GM19240 (cell line): Measurements from ENCODE around the gene DHRS3.
"Not testable (repeated sequence)": the region's sequence is repeated elsewhere in the genome, so short reads cannot be mapped to it uniquely, and the experiment has no call there.

Source experiments
- DNase-seq: peaks from one replicate; pipeline ENCODE4 v3.0.0; 2011; ENCODE audit warnings: low spot score; ENCODE audit not compliant: insufficient read length

Gene DHRS3

DNA sequence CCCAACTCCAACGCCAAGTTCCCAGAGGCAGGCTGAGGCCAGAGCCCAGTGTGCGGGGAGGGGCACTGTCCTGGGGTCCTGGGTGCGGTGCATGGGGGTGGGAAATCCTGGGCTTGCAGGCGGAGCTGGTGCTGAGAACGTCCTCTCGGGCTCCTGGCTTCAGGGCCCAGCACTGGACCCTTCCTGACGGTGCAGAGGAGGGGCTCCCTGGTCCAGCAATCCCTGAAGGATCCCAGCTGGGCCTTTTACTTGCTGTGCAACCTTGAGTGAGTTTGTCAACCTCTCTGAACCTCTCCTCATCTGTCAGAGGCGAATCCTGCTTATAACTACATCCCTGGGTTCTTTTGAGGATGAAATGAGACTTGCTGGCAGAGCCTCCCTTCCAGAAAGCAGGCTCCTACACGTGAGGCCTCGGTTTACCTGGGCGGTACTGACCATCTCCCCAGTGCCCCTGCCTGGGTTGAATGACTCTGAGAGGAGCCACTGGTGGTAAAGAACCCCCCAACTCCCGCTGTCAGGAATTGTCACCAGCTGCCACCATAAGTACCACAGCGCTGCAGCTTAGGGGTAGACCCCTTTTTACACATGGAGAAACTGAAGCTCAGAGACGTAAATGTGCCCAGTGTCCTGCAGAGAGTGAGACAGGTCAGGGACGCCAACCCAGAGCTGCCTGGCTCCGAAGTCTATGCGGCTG, 77.3 kb downstream of the DHRS3 start:
- DNase-seq, result no peak

DNA sequence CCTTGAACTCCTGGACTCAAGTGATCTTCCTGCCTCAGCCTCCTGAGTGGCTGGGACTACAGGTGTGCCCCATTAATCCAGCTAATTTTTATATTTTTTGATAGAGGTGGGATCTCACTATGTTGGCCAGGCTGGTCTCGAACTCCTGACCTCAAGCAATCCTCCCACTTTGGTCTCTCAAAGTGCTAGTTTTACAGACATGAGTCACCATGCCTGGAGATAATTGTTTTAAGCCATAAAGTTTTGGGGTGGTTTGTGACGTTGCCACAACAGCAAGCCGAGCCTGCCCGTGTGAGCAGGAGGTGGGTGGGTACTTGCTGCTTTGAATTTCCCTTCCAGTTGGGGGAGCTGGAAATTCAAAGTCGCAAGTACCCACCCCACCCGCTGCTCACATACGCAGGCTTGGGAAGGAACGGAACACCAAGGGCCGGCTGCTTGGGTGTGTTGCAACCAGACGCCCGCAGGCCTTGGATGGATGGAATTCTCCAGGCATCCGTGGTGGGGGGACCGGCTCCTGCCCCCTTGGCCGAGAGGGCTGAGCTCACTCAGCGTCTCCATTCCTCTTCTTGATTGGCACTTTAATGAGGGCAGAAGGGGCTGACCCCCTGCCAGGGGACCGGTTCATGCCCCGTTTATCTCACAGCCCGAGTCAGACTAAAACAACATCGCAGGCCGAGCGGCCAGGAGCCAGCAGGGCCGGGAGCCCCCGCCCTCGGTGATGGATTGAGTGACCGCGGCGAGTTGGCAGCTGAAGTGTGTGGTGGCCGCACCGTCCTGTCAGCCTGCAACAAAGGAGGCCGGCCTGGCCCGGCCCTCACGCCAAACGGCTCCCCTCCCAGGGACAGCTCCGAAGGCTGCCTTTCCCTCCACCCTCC, 78.1 kb downstream of the DHRS3 start:
- DNase-seq, result no peak

DNA sequence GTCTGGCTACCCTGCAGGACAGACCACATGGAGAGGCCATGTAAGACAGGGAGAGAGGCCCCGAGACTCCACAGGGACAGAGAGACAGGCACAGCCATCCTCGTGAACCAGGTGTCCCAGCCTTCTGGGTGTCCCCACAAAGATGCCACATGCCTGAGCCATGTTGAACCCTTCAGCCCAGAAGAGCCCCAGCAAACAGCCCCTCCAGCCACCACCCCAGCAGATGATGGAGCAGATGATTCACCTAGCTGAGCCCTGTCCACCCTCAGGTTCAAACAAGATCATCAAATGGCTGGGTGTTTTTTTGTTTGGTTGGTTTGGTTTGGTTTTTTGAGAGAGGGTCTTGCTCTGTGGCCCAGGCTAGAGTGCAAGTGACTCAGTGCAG, 78.7 kb downstream of the DHRS3 start:
- no peak for DNase-seq

DNA sequence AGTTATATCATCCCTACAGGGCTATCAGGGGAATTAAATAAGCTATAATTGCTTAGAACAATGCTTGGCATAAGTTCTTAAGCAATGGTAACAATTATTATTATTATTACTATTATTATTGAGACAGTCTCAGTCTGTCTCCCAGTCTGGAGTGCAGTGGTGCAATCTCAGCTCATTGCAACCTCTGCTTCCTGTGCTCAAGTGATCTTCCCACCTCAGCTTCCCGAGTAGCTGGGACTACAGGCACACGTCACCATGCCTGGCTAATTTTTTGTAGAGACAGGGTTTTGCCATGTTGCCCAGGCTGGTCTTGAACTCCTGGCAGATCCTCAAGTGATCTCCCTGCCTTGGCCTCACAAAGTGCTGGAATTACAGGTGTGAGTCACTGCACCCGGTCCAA, 79.5 kb downstream of the DHRS3 start:
- DNase-seq, result not testable (repeated sequence)

DNA sequence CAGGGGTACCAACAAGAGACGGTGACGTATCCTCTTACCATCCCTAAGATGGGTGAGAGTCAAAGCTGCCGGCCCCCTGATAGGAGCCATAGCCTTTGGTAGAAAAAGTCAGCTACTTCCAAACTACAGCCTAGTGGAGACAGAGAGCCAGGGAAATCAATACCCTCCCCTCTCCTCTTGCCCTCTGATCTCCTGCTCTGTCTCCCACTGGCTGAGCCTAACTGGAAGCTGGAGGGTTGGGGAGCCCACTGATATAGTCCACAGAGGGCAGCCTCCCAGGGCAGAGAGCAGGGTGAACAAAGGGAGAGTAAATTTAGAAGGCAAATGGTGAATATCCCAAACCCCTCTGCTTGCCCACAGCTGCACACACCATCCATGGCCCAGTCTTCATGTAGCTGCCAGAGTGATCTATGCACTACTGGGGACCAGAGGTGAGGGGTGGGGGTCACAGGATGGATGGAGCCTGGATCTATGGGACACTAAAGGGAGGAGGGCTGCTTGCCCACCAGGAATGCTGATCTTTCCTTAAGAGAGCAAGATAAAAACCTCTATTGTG, 80.0 kb downstream of the DHRS3 start:
- no peak for DNase-seq

DNA sequence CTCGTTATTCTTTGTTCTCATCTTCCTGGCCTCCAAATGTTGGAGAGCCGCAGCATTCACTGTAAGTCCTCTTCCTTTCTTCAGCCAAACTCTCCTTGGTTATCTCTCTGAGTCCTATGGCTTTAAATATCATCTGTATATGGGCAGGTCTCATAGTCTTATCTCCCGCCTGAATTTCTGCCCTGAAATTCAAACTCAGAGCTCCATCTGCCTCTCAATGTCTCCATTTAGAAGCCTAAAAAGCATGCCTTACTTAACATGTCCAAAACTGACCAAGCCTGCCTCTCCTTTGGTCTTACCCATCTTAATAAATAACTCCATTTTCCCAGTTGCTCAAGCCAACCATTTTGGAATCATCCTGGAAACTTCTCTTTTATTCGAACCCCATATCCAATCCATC, 80.7 kb downstream of the DHRS3 start:
- DNase-seq, result no peak

DNA sequence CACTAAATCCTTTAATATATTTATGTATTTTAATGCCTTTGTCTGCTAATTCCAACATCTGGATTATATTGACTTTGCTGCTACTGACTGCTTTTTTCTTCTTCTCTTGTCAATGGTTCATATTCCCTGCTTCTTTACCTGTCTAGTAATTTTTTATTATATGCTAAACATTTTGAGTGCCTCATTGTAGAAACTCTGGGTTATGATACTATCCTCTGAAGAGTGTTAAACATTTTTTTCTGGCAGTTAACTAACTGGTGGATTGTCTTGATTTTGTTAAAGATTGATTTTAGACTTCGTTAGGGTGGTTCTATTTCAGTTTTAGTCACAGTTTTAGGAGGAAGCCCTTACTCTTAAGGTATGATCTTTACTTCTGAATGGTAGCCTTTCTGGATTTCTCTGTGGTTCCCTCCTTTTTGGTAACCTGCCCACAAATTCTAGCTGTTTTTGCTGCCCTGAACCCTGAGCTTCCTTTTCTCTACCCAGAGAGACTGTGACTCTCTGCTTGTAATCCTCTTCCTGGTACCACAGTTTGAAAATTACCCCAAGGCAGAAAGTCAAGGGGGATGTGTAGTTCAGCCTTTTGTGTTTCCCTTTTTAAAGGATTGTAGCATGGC, 81.9 kb downstream of the DHRS3 start:
- DNase-seq, result no peak

DNA sequence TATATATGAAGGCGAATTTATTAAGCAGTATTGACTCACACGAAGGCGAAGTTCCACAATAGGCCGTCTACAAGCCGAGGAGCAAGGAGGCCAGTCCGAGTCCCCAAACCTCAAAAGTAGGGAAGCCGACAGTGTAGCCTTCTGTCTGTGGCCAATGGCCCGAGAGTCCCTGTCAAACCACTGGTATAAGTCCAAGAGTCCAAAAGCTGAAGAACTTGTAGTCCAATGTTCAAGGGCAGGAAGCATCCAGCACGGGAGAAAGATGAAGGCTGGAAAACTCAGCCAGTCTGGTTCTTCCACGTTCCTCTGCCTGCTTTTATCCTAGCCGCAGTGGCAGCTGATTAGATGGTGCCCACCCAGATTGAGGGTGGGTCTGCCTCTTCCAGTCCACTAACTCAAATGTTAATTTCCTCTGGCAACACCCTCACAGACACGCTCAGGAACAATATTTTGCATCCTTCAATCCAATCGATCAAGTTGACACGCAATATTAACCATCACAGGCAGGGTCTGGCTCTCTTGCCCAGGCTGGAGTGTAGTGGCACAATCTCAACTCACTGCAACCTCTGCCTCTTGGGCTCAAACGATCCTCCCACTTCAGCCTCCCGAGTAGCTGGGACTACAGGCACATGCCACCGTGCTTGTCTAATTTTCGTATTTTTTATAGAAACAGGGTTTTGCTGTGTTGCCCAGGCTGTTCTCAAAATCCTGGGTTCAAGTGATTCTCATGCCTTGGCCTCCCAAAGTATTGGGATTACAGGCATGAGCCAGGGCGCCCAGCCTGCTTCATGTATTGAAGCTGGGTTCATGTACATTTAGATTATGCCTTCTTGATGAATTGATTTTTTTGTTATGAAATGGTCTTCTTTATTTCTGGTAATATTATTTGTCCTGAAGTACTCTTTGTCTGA, 85.3 kb downstream of the DHRS3 start:
- DNase-seq, result no peak

DNA sequence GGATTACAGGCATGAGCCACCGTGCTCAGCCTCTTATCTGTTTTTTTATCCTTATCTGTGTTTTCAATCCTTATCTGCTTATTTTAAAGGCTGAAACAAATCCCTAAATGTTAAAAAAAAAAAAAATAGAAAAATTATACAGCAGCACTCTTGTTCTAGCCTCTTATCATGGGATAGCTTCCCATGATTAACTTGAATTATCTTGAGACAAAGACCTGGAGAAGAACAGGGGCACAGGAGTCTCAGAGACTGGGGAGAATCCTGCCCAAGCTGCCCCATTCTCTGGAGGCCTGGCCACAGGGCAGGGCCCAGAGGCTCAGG, 86.9 kb downstream of the DHRS3 start:
- no peak for DNase-seq

DNA sequence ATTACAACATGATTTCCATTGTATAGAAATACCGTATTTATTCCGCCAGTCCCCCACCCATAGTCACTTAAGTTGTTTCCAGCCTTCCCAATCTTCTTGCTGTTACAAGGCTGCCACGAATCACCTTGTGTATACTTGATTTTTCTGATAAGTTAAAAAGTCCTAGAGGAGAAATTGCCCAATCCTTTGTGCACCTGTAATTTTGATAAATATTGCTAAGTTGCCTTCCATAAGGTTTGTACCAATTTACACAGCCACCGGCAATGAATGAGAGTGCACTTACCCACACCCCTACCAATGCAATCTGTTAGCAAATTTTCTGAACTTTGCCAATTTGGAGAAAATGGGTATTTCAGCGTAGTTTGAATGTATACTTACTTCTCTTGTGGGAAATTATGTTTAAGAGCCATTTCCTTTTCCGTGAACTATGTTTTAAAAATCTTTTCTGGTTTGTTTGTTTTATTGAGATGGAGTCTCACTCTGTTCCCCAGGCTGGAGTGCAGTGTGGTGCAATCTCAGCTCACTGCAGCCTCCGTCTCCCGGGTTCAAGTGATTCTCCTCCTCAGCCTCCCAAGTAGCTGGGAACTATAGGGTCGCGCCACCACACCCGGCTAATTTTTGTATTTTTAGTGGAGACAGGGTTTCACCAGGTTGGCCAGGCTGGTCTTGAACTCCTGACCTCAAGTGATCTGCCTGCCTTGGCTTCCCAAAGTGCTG, 87.4 kb downstream of the DHRS3 start:
- DNase-seq, result no peak

DNA sequence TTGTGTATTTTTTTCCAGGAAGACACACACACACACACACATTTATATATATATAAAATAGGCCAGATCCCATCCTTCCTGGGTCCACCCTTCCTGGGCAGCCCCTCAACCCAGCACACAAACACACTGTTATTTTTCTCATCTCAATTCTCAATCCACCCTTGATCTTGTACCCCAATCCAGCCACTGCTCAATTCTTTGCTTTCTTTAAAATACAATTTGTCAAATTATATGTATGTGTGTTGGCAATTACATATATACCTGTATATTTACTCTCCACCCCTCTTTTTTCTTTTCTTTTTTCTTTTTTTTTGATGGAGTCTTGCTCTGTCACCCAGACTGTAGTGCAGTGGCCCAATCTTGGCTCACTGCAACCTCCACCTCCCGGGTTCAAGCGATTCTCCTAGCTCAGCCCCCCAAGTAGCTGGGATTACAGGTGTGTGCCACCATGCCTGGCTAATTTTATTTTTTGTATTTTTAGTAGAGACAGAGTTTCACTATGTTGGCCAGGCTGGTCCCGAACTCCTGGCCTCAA, 88.3 kb downstream of the DHRS3 start:
- DNase-seq, result no peak

DNA sequence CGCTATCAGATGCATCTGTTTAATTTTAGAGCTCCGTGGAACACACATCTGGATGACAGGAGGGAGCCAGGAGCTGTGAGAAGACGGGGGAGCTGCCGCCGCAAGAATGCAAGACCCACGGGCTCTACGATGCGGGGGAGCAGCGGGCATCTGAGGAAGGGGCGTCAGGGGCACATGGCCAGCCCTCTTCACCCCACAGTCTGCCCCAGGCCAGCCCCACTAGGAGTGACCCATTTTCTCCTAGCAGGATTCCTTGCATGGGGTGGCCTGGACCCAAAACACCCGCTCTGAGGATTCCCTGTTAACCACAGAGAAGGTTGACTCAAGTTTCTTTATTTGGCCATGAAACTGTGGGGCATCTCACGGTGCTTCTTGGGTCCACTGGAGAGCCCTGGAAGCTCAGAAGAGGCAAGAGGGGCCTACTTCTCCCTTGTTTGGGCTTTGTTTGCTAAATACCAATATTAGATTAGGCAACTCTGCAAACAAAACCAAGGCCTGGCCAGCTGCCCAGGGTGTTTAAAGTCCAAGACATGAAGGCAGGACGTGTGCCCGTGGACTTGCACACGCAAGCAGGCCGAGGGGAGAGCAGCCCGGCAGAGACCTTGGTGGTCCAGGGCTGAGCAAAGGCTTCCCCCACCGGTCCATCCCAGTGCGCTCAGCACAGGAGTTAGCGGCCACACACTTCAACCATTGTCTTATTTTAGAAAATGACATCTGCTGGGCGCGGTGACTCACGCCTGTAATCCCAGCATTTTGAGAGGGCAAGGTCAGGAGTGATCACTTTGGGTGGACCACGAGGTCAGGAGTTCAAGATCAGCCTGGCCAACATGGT, 89.8 kb downstream of the DHRS3 start:
- no peak for DNase-seq

DNA sequence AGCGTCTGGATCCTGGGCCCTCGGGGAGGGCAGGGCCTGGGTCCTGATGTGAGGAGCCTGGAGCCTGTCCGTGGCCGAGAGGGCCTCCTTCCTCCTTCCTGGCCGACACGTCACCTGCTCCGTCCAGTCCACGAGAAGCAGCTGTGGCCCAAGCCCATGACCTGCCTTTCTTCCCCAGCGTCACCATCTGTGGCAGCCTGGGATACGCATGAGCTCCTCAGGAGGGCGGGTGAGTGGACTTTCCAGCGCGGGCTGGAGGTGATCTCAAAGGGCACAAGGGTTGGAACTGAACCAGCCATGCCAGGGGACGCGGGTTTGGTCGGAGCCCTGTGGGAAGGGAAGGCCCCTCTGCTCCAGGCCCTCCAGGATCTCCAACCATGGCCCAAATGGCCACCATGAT, 90.4 kb downstream of the DHRS3 start:
- no peak for DNase-seq

DNA sequence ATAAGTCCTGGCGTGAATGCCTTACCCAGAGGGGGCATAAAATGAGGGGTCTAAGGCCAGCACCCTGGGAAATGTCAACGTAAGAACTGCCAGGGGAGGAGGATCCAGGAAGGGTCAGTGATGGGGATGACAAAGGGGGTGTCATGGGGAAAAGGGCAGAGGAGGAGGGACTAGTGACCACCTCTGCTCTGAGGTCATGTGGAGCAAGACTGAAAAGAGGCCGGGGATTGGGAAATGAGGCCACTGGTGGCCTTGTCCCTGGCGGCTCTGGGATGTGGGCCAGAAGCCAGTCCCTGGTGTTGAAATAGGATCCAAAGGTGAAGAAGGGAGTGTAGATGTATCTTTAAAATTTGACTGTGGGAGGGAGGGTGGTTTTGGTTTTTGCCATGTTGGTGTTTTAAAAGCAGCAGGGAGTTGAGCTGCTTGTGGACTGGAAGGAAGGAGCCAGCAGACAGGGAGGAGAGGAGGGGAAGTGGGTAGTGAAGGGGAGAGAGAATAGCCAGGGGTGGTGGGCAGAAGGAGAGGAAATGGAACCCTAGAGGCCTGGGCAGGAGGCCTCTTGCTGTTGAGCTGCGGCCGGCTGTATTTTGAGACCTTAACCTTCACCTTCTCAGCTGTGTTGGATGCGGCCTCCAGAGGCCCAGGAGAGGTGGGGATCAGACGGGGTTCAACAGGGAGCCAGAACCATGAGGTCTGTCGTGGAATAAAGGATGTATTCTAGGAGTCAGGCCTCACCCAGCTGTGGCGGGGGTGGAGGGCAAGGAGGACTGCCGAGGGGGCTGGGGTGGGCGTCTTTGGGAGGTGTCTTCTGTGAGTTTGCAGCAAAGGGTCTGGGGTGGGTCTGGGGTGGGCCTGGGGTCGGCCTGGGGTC, 92.5 kb downstream of the DHRS3 start:
- no peak for DNase-seq

DNA sequence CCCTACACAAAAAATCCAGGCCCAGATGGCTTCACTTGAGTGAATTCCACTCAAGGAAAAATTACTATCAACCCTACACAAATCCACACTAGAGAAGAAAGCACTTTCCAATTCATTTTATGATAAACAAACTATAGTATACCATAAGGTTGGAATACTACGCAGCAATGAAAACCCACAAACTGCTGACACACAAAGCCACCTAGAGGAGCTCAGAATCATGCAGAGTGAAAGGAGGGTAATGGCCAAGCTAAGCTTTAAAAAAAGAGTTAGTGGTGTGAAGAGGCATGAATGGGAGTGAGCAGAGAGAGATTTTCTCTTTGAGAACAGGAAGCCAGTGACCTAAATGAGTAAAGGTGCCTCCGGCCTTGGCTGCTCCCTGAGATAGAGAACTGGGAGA, 93.7 kb downstream of the DHRS3 start:
- no peak for DNase-seq

DNA sequence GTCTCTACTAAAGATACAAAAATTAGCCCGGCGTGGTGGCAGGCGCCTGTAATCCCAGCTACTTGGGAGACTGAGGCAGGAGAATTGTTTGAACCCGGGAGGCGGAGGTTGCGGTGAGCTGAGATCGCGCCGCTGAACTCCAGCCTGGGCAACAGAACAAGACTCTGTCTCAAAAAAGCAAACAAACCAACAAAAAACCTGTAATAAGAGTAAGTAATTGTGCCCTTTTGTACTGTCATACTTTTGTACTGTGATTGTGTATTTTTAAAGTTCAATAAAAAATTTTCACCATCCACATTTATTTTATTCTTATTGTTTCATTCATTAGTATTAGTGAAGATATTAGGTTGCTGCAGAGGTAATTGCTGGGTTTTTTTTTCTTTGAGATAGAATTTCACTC, 95.2 kb downstream of the DHRS3 start:
- not testable (repeated sequence) for DNase-seq

DNA sequence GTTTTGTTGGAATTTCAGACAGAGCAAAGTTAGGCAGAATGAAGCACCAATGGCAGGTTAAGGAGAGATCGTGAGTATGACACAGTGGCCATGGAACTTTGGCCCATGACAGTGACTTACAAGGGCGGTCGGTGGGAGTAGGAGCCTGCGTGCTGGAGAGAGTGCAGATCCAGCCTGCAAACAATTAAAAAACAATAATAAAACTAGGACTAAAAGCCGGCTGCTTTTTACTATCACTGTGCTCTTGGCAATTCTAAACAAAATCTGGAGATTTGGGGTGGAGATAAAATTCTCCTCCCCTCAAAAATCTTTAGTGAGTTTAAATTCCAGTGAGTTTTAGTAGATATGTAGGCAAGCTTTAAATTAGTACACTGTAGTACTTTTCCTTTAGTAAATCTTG, 96.9 kb downstream of the DHRS3 start:
- DNase-seq, result no peak

DNA sequence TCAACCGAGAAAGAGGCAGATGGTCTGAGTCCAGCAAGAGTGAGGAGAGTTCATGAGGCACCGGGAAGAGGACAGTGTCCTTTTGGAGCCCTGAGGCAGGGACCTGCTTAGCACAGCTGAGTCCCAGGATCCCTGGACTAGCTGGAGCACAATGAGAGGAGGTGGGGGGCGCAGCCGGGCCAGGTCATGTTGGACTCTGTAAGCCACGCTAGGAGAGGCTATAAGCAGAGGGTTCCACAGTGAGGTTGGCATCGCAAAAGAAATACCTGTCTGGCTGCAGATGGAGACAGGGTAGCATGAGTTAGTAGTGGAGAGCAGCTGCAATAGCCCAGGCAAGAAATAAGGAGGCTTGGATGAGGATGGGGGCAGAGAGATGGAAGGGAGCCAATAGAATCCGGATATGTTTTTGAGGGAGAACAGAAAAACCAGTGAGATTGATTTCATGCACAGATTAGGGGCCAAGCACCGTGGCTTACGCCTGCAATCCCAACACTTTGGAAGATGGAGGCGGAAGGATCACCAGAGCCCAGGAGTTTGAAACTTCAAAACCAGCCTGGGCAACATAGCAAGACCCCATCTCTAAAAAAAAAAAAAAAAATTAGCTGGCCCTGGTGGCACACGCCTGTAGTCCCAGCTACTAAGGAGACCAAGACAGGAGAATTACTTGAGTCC, 98.2 kb downstream of the DHRS3 start:
- no peak for DNase-seq
